GM19468 (cell line): ENCODE results near the gene ILF3.
"Not testable (repeated sequence)": the region's sequence is repeated elsewhere in the genome, so short reads cannot be mapped to it uniquely, and the experiment has no call there.

ENCODE experiments used
- ATAC-seq: cut with Tn5 transposase; IDR thresholded peaks from one replicate; pipeline ENCODE4 v1.9.1; 2021; ENCODE audit warnings: mild to moderate bottlenecking, moderate library complexity, moderate number of reproducible peaks; ENCODE audit not compliant: unreplicated experiment; ENCODE audit errors: extremely low read depth

Gene ILF3

GRCh38 chr19:10641248-10641647 is 12.9 kb upstream of the ILF3 start:
- ATAC-seq, result no peak

DNA sequence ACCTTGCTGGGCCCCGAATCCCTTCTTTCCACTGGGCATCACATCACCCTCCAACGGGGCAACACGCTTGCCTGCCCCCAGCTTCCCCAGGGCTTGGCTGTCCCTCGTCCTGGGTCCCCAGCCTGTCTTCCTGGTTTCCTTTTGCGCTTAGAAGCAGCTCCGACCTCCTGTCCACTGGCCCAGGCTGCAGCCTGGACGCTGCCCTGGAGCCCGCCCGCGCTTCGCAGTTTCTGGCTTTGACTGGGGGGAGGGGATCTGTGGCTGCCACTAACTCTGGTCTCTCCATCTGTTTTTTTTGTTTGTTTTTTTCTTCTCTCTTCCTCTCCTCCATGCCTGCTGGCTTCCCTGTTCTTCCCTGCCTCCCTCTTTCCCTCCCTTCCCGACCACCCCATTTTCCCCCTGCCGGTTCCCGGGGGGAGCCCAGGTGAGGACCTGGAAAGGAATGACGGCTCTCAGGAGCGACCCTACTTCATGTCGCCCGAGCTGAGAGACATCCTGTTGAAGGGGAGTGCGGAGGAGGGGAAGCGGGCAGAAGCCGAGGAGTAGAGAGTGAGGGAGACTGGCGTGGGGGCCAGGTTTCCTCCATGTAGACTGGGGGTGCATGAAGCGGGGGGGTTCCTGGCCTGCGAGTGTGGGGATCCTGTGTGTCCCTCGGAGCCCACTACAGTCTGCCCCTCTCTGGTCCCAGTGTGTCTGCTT is 11.5 kb upstream of the ILF3 start:
- ATAC-seq, result no peak

- ATAC-seq, result no peak
Measured at GRCh38 chr19:10643172-10643967, 10.8 kb upstream of the ILF3 start.

DNA sequence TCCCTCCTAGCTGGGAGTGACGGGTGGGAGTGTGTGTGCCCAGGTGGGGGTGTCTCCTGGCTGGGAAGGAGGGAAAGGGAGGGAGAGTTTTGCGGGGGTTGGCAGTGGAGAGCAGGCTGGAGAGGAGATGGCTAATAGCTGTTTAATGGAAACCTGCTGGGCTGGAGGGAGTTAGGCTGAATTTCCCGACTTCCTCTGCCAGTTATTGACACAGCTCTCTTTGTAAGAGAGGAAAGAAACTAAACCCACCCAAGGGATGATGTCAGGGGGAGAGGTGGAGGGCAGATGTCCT is 10.2 kb upstream of the ILF3 start:
- no peak for ATAC-seq

GRCh38 chr19:10644260-10645007 is 9.7 kb upstream of the ILF3 start:
- ATAC-seq, result no peak

GRCh38 chr19:10646456-10647159 is 7.5 kb upstream of the ILF3 start:
- no peak for ATAC-seq

DNA sequence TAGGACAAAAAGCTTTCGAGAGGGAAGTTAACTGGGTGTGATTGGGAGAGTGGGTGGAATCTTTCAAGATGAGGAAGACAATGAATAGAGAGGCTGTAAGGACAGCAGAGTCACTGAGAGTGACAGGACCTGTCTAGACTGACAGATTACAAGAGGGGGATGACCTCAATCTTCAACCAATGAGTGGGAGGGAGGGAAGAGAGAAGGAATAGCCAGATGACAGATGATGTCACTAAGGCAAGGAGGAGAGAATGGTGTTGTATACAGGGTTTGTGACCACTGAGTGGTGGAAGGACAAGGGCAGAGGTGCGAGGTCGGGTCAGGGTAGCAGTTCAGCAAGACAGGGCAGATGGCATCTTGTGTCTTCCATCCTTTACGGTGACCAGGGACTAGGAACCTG is 5.8 kb upstream of the ILF3 start:
- ATAC-seq, result no peak

DNA sequence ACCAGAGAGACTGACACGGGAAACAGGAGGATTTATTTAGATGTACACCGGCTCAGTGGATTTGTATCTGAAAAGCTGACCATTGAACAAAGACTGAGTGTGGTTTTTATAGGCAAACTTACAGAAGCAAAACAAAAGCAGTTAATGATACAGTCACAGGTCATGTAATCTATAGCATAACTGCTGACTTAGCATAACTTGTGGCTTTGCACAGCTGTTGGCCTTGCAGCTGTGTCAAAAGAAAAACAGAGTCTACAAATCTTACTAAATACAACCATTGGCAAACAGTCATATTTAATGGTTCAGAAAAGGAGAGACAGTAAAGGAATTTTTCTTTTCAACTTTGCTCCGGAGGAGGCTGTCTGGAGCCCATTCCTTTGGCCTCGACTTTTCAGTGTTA is 2.3 kb upstream of the ILF3 start:
- ATAC-seq, result no peak

DNA sequence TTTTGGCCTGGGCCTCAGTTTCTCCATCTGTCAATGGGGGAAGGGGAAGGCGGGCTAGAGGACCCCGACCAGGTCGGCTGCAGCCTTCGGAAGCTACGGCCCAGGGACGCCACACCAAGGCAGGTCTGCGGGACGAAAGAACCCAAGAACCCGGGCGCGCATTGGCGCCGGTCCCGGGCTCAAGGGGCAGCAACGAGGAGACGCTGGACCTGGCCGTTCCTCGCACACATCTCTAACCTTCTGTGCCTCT is 739 bp upstream of the ILF3 start:
- ATAC-seq, result no peak

DNA sequence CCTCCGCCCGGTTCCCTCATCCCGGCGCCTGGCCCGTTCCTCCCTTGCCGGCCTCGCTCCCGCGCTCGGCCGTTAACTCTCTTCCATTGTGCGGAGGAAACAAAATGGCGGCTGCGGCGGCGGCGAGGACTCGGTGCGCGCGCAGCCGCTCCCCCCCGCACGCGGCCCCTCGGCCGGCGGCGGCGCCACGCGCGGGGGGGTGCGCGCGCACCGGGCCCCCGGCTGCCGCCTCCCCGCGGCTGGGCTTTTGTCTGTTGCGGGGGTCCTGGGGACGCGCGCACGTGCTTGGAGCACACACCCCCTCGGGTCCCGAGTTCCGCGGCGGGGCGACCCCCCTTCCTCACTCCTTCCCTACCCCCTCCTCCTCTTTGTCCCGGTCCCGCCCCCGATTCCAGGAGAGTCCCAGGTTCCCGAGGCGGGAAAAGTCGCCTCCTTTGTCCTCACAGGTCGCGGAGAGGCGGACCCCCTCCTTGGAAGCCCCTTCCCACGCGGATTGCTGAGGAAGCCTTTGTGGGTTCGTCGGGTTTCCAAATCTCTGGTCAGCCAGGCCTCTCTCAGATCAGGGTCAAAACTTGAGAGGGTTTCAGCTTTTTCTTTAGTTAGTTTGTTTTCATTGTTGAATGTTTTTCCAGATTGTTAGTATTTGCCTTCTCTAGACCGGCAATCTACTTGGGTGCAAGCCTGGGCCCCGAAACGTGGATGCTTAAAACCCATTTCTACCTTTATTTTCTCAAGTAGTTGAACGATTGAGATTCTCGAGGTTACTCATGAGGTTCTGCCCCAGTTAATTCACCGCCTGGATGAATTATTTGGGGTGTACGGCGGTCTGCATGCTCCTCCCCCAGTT is 687 bp downstream of the ILF3 start:
- no peak for ATAC-seq

DNA sequence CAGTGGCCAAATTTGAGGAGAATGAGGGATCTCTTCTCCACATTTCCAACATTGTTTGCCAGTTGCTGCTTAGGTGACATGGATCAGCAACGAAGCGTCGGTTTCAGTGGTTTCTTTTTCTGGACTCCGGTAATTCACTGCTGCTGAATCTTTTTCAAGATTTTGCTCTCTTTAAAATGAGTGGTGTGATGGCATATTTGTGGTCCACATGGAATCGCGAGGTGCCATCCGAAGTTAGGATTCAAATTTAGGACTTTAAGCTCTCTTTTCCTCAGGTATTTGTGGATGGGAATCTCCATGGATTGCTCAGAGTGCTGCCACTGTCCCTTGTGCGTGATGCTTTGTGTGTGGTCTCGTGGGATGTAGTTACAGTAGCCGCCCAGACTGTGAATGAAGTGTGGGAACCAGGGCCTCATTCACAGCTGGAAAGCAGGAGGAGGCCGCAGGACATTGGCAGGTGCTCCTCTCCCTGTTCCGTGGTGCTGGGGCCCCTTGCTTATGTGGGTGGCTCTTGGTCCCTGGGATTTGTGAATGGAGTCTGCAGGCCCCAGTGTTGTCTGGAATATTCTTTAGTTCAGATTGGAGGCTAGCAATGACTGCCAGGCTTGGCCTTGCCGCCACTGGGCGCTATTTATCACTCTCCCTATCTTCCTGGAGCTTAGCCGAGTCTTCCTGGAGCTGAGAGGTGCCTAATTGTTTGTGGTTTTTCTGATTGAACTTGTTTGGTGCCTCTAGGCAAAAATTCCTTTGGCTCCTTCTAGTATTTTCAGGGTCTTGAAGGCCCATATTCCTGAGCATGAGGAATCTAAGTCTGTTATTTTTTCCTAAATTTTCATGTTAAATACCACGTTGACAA is 1.5 kb downstream of the ILF3 start:
- no peak for ATAC-seq

DNA sequence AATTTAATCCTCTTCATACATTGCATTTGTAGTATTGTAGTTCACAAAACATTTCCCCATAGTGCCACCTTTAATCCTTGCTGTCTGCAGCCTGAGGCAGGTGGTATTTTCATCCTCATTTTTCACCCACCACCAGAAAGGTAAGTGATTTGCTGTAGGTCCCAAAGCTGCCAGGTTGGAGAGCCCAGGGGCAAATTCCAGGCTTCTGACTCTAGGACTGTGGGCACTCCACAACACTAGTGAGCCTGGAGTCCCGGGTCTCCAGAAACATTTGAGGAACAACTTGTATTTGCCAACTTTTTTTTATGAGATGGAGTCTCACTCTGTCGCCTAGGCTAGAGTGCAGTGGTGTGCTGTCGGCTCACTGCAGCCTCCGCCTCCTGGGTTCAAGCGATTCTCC is 6.2 kb downstream of the ILF3 start:
- ATAC-seq, result no peak

GRCh38 chr19:10661946-10662345 is 7.8 kb downstream of the ILF3 start:
- no peak for ATAC-seq

GRCh38 chr19:10662384-10663251 is 8.5 kb downstream of the ILF3 start:
- no peak for ATAC-seq

DNA sequence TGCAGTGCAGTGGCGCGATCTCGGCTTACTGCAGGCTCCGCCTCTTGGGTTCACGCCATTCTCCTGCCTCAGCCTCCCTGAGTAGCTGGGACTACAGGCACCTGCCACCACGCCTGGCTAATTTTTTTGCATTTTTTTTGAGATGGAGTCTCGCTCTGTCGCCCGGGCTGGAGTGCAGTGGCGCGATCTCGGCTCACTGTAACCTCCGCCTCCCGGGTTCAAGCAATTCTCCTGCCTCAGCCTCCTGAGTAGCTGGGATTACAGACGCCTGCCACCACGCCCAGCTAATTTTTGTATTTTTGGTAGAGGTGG is 9.1 kb downstream of the ILF3 start:
- not testable (repeated sequence) for ATAC-seq

- no peak for ATAC-seq
Measured at GRCh38 chr19:10667867-10668266, 13.7 kb downstream of the ILF3 start.

GRCh38 chr19:10669246-10669645 is 15.1 kb downstream of the ILF3 start:
- no peak for ATAC-seq

DNA sequence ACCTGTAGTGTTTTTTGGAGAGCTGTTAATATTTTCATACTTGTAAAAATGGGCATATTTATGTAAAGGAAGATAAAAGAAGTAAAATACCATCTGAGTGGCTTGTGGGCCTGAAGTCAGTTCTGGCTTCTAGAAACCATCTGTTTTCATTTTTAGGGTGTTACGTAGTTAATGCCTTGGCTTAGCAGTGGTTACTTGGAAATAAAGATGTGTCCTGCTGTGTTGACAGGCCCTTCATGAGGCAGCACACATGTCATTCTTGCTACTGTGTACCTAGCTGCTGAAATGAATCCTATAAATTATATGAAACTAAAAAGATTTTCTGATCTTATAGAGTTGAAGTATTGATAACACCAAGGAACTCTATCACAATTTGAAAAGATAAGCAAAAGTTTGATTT is 16.0 kb downstream of the ILF3 start:
- ATAC-seq, result no peak
